Mammary epithelial cell (primary cell): ENCODE results near the gene FHL1.

Experiments
- CTCF ChIP-seq, 2 donors: IDR thresholded peaks in 1 of 2; conservative IDR thresholded peaks in 1 of 2; 2 replicates each; pipeline ENCODE4 v1.5.1; 2011 to 2012; ENCODE audit warnings: inconsistent platforms in 2 of 2, low read length in 2 of 2, mild to moderate bottlenecking in 2 of 2, control low read depth in 1 of 2, low read depth in 1 of 2; ENCODE audit not compliant: insufficient read depth in 1 of 2; ENCODE audit errors: extremely low read depth in 1 of 2
- EZH2 ChIP-seq: IDR thresholded peaks from 2 replicates; pipeline ENCODE4 v1.6.1; 2012; ENCODE audit warnings: low read length, inconsistent platforms, borderline replicate concordance

GRCh38 chrX:136201601-136202000 lies 54.3 kb downstream of the FHL1 start:
- TF ChIP-seq CTCF (conservative IDR thresholded peaks at IDR 0.05 in 1 of 2, IDR thresholded peaks at IDR 0.05 in 1 of 2; ENCODE audit: extremely low read depth in 1 of 2, insufficient read depth in 1 of 2, low read depth in 1 of 2, low read length in 2 of 2) (no peak), EZH2 (no peak)
